Osteoblast (primary cell): ENCODE measurements around the gene TUBA3E. TPM values are rescaled to one million over a fixed set of nuclear protein-coding genes. Genes with fewer than 3 reads are reported as not detected.
"Not testable (repeated sequence)": the region's sequence is repeated elsewhere in the genome, so short reads cannot be mapped to it uniquely, and the experiment has no call there.

Source experiments
- DNase-seq: peaks from one replicate; pipeline ENCODE4 v3.0.0; 2011; ENCODE audit warnings: low spot score, mixed read lengths; ENCODE audit not compliant: insufficient read length; ENCODE audit errors: missing footprints
- H2AFZ ChIP-seq: 2 replicates; pipeline ENCODE4 v1.6.0; 2011; ENCODE audit warnings: mild to moderate bottlenecking, low read length
- H3K27ac ChIP-seq: 2 replicates; pipeline ENCODE4 v1.5.1; 2011; ENCODE audit warnings: mild to moderate bottlenecking, low read depth, low read length, moderate library complexity
- H3K27me3 ChIP-seq: 2 replicates; pipeline ENCODE4 v1.6.0; 2012; ENCODE audit warnings: mild to moderate bottlenecking, control low read depth, inconsistent platforms, low read length, moderate library complexity; ENCODE audit not compliant: insufficient read depth
- H3K36me3 ChIP-seq: 2 replicates; pipeline ENCODE4 v1.5.1; 2011; ENCODE audit warnings: mild to moderate bottlenecking, low read length, control low read depth, moderate library complexity; ENCODE audit not compliant: insufficient read depth
- H3K4me1 ChIP-seq: 2 replicates; pipeline ENCODE4 v1.5.1; 2011; ENCODE audit warnings: mild to moderate bottlenecking, low read length, control low read depth, moderate library complexity; ENCODE audit not compliant: insufficient read depth
- H3K4me2 ChIP-seq: 2 replicates; pipeline ENCODE4 v1.6.0; 2011; ENCODE audit warnings: mild to moderate bottlenecking, low read length; ENCODE audit not compliant: insufficient read depth
- H3K4me3 ChIP-seq: fragments of 200-600 bp; sonication (generic); 3 replicates; pipeline ENCODE4 v1.5.1; 2012; ENCODE audit warnings: mild to moderate bottlenecking, low read length, inconsistent platforms; ENCODE audit not compliant: insufficient read depth
- H3K79me2 ChIP-seq: 2 replicates; pipeline ENCODE4 v1.6.0; 2012; ENCODE audit warnings: mild to moderate bottlenecking, low read length, control low read depth, inconsistent platforms; ENCODE audit not compliant: insufficient read depth
- H3K9me3 ChIP-seq: 2 replicates; pipeline ENCODE4 v1.5.1; 2011; ENCODE audit warnings: low read depth, low read length, control low read depth
- H4K20me1 ChIP-seq: 2 replicates; pipeline ENCODE4 v1.6.0; 2012; ENCODE audit warnings: mild to moderate bottlenecking, low read length, control low read depth; ENCODE audit not compliant: insufficient read depth
- CTCF ChIP-seq: IDR thresholded peaks from 2 replicates; pipeline ENCODE4 v1.5.1; 2011; ENCODE audit warnings: mild to moderate bottlenecking, low read depth, low read length, moderate library complexity; ENCODE audit errors: extremely low read depth
- total RNA-seq: library from RNA; depleted of rRNA; stranded (reverse); fragments of >200 nt; gene quantifications from 2 replicates; pipeline ENCODE4 v1.2.3, GENCODE V29; 2012

Gene TUBA3E
- total RNA-seq, 1 donor, result not detected

DNA sequence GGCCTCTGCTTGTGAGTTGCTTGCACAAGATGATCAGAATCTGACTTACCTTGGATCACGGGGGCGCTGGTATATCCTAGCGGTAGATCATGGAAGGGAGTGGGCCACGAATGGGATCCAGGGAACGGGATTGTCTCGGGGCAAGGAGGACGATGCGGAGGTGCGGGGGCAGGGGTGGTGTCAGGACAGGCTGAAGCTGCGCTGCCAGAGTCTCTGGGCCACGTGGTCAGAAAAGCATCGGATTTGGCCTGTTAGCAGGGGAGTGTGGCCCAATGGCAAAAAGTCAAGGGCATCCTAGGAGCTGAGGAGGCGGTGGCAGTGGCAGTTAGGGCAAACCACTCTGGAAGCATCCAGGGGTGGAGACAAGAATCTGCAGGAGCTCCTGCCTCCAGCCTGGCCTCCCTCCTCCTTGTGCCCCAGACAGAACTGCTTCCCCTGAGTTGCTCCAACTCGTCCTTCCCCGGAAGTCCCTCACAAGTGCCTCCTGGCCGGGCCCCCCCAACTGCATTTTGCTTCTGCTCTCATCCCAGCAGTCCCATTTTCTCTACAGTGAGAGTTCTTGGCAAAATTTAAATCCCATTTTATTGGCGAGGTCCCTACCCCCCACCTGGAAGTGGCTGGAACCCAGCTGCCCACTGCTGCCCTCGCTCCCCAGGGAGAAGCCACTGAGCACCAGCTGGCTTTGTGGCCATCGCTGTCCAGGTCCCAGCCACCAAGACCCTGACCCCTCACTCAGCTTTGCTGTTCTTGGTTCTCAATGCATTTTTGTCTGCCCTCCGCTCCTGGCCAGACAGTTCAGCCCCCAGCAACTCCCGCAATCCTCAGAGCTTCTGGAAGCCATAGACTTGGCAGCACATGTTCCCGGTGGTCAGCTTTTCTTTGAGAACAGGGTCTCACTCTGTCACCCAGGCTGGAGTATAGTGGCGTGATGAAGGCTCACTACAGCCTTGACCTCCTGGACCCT, 47.8 kb downstream of the TUBA3E start:
- Histone ChIP-seq H3K4me2 (no peak overlapping the region), H3K36me3 (peaks cover 7% of the 10 kb centered on the region), H3K27ac (no peak overlapping the region), H3K27me3 (no peaks in the 10 kb centered on the region), H3K4me3 (no peak overlapping the region), H3K9me3 (no peaks in the 10 kb centered on the region), H3K79me2 (no peaks in the 10 kb centered on the region), H3K4me1 (no peaks in the 10 kb centered on the region), H2AFZ (no peak overlapping the region), H4K20me1 (no peaks in the 10 kb centered on the region)
- peak; percentile 81 for DNase-seq
- no peak for TF ChIP-seq CTCF

GRCh38 chr2:130148515-130148914, 49.7 kb downstream of the TUBA3E start:
- H3K79me2 ChIP-seq, H3K9me3 ChIP-seq, H3K27me3 ChIP-seq, H3K4me2 ChIP-seq, H3K36me3 ChIP-seq, H4K20me1 ChIP-seq, H3K4me1 ChIP-seq, H2AFZ ChIP-seq, H3K27ac ChIP-seq, DNase-seq, H3K4me3 ChIP-seq: not testable (repeated sequence)

GRCh38 chr2:130145006-130145414, 53.2 kb downstream of the TUBA3E start, which contains the start of gene CCDC74B:
CCDC74B (minus strand) TSS chr2:130145112; CDS start chr2:130144996, 116 bp downstream.
- Histone ChIP-seq H3K4me2 (peak within 1 kb of the TSS; percentile 55), H2AFZ (peak within 1 kb of the TSS; percentile 56), H3K4me3 (peak within 1 kb of the TSS; percentile 56)
- not testable (repeated sequence) for H3K9me3 ChIP-seq, H3K36me3 ChIP-seq, H3K27me3 ChIP-seq, H4K20me1 ChIP-seq, H3K4me1 ChIP-seq, H3K27ac ChIP-seq, DNase-seq, H3K79me2 ChIP-seq

GRCh38 chr2:130143266-130144039, 54.8 kb downstream of the TUBA3E start:
- not testable (repeated sequence) for H3K9me3 ChIP-seq, H2AFZ ChIP-seq, H3K4me1 ChIP-seq, H3K4me2 ChIP-seq, H3K27me3 ChIP-seq, H4K20me1 ChIP-seq, H3K27ac ChIP-seq, H3K36me3 ChIP-seq, H3K79me2 ChIP-seq, H3K4me3 ChIP-seq
- peak; percentile 23 for DNase-seq

GRCh38 chr2:130142396-130143265, 55.6 kb downstream of the TUBA3E start:
- not testable (repeated sequence) for H3K4me3 ChIP-seq, H3K4me1 ChIP-seq, H4K20me1 ChIP-seq, H3K27ac ChIP-seq, H3K36me3 ChIP-seq, H3K4me2 ChIP-seq, H2AFZ ChIP-seq, H3K27me3 ChIP-seq, H3K9me3 ChIP-seq, H3K79me2 ChIP-seq
- DNase-seq, result peak; percentile 17

Other genes with a start within 250 kb of the TUBA3E start
- gene RAB6C, start 218.8 kb downstream of the TUBA3E start, total RNA-seq, result not detected in 2 replicates
- gene POTEF, start 69.2 kb downstream of the TUBA3E start, total RNA-seq, result 0.29 TPM in 1 of 2 replicates, not detected in the other
- 5.4 and 10.9 TPM in 2 replicates for gene CCDC74B, start 53.3 kb downstream of the TUBA3E start, total RNA-seq
- 18.3 and 24.2 TPM in 2 replicates for gene SMPD4, start 16.8 kb downstream of the TUBA3E start, total RNA-seq
- 128 and 129 TPM in 2 replicates for gene MZT2B, start 16.2 kb downstream of the TUBA3E start, total RNA-seq
- gene IMP4, start 144.5 kb upstream of the TUBA3E start, total RNA-seq, result 54.8 and 55.7 TPM in 2 replicates
- 28.6 and 29.0 TPM in 2 replicates for gene PTPN18, start 157.6 kb upstream of the TUBA3E start, total RNA-seq